SK-N-MC (cell line): ENCODE data around the gene SH2D3C.

Experiments used
- DNase-seq: peaks from one replicate; pipeline ENCODE4 v3.0.0-alpha.2; 2011; ENCODE audit warnings: low read depth, low spot score
- H3K27ac ChIP-seq: fragments of 200-600 bp; sonication (generic); 2 replicates; pipeline ENCODE4 v1.5.1; 2016; ENCODE audit warnings: mixed run types
- H3K36me3 ChIP-seq: fragments of 200-600 bp; sonication (generic); 2 replicates; pipeline ENCODE4 v1.6.1; 2017; ENCODE audit warnings: antibody characterized with exemption, low read length, mixed read lengths; ENCODE audit not compliant: insufficient read depth
- H3K4me3 ChIP-seq: fragments of 200-600 bp; sonication (generic); 2 replicates; pipeline ENCODE4 v1.5.1; 2016
- H3K9ac ChIP-seq: fragments of 200-600 bp; sonication (generic); 2 replicates; pipeline ENCODE4 v1.8.0; 2017; ENCODE audit warnings: mixed run types, mixed read lengths; ENCODE audit not compliant: insufficient read length
- H3K9me3 ChIP-seq: fragments of 200-600 bp; sonication (generic); 2 replicates; pipeline ENCODE4 v1.6.1; 2017; ENCODE audit warnings: low read depth, mild to moderate bottlenecking, antibody characterized with exemption, low read length, moderate library complexity, mixed read lengths
- EZH2 ChIP-seq: fragments of 200-600 bp; sonication (generic); IDR thresholded peaks from one replicate; pipeline ENCODE4 v1.6.1; 2017; ENCODE audit warnings: antibody characterized with exemption
- FOXP2 ChIP-seq: optimal IDR thresholded peaks from 2 replicates; pipeline ENCODE3; 2011; ENCODE audit warnings: mild to moderate bottlenecking, moderate library complexity; ENCODE audit not compliant: insufficient read depth; ENCODE audit errors: extremely low read length, control extremely low read depth
- POLR2AphosphoS5 ChIP-seq: IDR thresholded peaks from 2 replicates; pipeline ENCODE4 v1.6.1; 2012; ENCODE audit warnings: mild to moderate bottlenecking, low read depth, low read length, borderline replicate concordance

The SH2D3C gene

GRCh38 chr9:127801955-127802575 lies 23.6 kb upstream of the SH2D3C start:
- DNase-seq = no peak
- 0 out of 2 replicates have a peak overlapping the region, but pooled peaks have one; percentile 9 for H3K27ac ChIP-seq
- H3K9me3 ChIP-seq = no peaks in the 10 kb centered on the region
- peak overlapping the region; percentile 60 for H3K9ac ChIP-seq
- TF ChIP-seq POLR2AphosphoS5 (no peak), FOXP2 (no peak), EZH2 (no peak)
- peak overlapping the region; percentile 96 for H3K4me3 ChIP-seq
- H3K36me3 ChIP-seq = peaks cover 5% of the 10 kb centered on the region; the same call in 1 of the 2 replicates

GRCh38 chr9:127796852-127797370 lies 18.4 kb upstream of the SH2D3C start:
- H3K36me3 ChIP-seq = peaks cover 6% of the 10 kb centered on the region; the same call in 1 of the 2 replicates
- H3K9ac ChIP-seq = no peak overlapping the region
- no peak for DNase-seq
- H3K4me3 ChIP-seq = no peak overlapping the region
- no peak overlapping the region for H3K27ac ChIP-seq
- no peaks in the 10 kb centered on the region for H3K9me3 ChIP-seq
- TF ChIP-seq EZH2 (no peak), FOXP2 (no peak), POLR2AphosphoS5 (no peak)

- H3K27ac ChIP-seq = no peak overlapping the region
- no peak overlapping the region for H3K4me3 ChIP-seq
- no peak overlapping the region for H3K9ac ChIP-seq
- no peak for TF ChIP-seq EZH2
- DNase-seq = no peak
- peaks cover 10% of the 10 kb centered on the region; the same call in 1 of the 2 replicates for H3K36me3 ChIP-seq
- H3K9me3 ChIP-seq = no peaks in the 10 kb centered on the region
Measured at GRCh38 chr9:127796225-127796813, 17.9 kb upstream of the SH2D3C start.

GRCh38 chr9:127794001-127794791 lies 15.7 kb upstream of the SH2D3C start:
- H3K9me3 ChIP-seq = no peaks in the 10 kb centered on the region
- H3K4me3 ChIP-seq = no peak overlapping the region
- peak overlapping the region; percentile 78; the same call in 1 of the 2 replicates for H3K27ac ChIP-seq
- no peak for TF ChIP-seq EZH2
- peak; percentile 32; the same call in 1 of the 2 replicates for TF ChIP-seq POLR2AphosphoS5
- no peak for TF ChIP-seq FOXP2
- H3K9ac ChIP-seq = no peak overlapping the region
- peaks cover 31% of the 10 kb centered on the region for H3K36me3 ChIP-seq
- no peak for DNase-seq

GRCh38 chr9:127793093-127793708 lies 14.7 kb upstream of the SH2D3C start:
- Histone ChIP-seq H3K36me3 (peaks cover 41% of the 10 kb centered on the region), H3K9me3 (no peaks in the 10 kb centered on the region), H3K9ac (no peak overlapping the region), H3K4me3 (no peak overlapping the region), H3K27ac (peak overlapping the region; percentile 78)
- TF ChIP-seq POLR2AphosphoS5 = no peak
- TF ChIP-seq FOXP2 = no peak
- no peak for TF ChIP-seq EZH2
- no peak for DNase-seq

- Histone ChIP-seq H3K9me3 (no peaks in the 10 kb centered on the region), H3K36me3 (peaks cover 47% of the 10 kb centered on the region), H3K9ac (no peak overlapping the region), H3K27ac (peak overlapping the region; percentile 75; the same call in 1 of the 2 replicates), H3K4me3 (no peak overlapping the region)
- TF ChIP-seq POLR2AphosphoS5 = no peak; the same call in 1 of the 2 replicates
- TF ChIP-seq EZH2 = no peak
- no peak for TF ChIP-seq FOXP2
- DNase-seq = no peak
Measured at GRCh38 chr9:127792417-127793031, 14.1 kb upstream of the SH2D3C start.

GRCh38 chr9:127791085-127791484 lies 12.6 kb upstream of the SH2D3C start:
- H3K9me3 ChIP-seq = no peaks in the 10 kb centered on the region
- no peak overlapping the region for H3K9ac ChIP-seq
- no peak overlapping the region for H3K4me3 ChIP-seq
- peaks cover 54% of the 10 kb centered on the region for H3K36me3 ChIP-seq
- no peak for TF ChIP-seq EZH2
- no peak overlapping the region for H3K27ac ChIP-seq
- no peak for DNase-seq
